ENCODE measurements around the gene TGFB2. TPM values are rescaled to one million over a fixed set of nuclear protein-coding genes. Genes with fewer than 3 reads are reported as not detected.

Gene TGFB2
- total and polyA plus RNA-seq, 2 experiments from 2014 or later = 0.31 to 1.4 TPM

DNA sequence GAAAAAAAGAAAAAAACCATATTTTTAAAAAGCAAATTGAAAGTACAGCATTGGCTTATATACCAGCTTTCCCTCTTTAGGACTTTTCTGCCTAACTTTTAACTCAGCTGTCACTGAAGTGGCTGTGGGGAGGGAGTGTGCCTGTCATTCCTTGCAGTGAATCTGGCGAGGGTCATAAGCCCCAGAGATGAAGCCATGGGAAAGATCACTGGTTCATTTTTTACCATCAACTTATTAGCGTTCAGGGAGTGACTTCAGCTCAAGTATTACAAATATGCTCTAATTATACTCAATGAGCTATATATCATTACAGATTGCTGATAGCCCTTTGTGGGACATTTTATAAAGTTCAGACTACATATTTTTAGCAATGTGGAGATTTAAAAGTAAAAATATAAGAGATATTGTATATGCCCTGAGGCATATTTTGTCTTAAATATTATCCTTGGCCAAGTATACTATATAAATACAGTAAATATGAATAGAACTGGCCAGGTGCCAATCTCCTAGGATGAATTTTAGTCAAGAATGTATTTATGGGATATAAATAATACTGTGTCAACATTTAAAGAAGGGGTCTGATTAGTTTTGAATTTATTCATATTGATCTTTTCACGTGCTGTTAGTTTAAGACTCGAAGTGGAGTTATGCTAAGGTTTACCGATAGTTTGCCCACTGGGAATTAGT is 4.4 kb downstream of the TGFB2 start:
- Mint-ChIP-seq H3K27ac (no peak overlapping the region), H3K9me3 (no peaks in the 10 kb centered on the region), H3K4me3 (no peak overlapping the region), H3K4me1 (peaks cover 32% of the 10 kb centered on the region), H3K36me3 (ENCODE audit: low read depth) (peaks cover 3% of the 10 kb centered on the region; the same call in 1 of the 3 replicates), H3K27me3 (ENCODE audit: insufficient read depth, low read depth, poor library complexity) (peaks cover 2% of the 10 kb centered on the region)
- Histone ChIP-seq H3K9me2 (ENCODE audit: insufficient read depth) (no peaks in the 10 kb centered on the region; the same call in 1 of the 2 replicates), H3K79me2 (replicated peaks; ENCODE audit: insufficient read depth) (no peaks in the 10 kb centered on the region), H4K20me1 (replicated peaks; ENCODE audit: insufficient read depth) (no peaks in the 10 kb centered on the region), H3F3A (replicated peaks; ENCODE audit: low read depth) (peaks cover 4% of the 10 kb centered on the region; the same call in 1 of the 2 replicates), H3K4me3 (no peak overlapping the region), H3K27me3 (ENCODE audit: insufficient read depth) (peaks cover 20% of the 10 kb centered on the region), H3K4me1 (ENCODE audit: insufficient read depth) (peaks cover 26% of the 10 kb centered on the region), H3K27ac (ENCODE audit: low read depth) (no peak overlapping the region), H3K36me3 (ENCODE audit: insufficient read depth) (no peaks in the 10 kb centered on the region), H3K4me2 (no peak overlapping the region), H2AFZ (no peak overlapping the region)
- ATAC-seq (no peak), DNase-seq (ENCODE audit: low spot score) (no peak)
- TF ChIP-seq CREB1 (CRISPR knock-in tag; IDR thresholded peaks at IDR 0.05; ENCODE audit: low read depth) (no peak), JUNB (IDR thresholded peaks at IDR 0.05; ENCODE audit: unreplicated experiment) (no peak), REST (IDR thresholded peaks at IDR 0.05; ENCODE audit: unreplicated experiment) (no peak), POLR2AphosphoS5 (IDR thresholded peaks at IDR 0.05; ENCODE audit: low read depth) (no peak)

GRCh38 chr1:218350035-218350525 is 4.9 kb downstream of the TGFB2 start:
- Histone ChIP-seq H3F3A (replicated peaks; ENCODE audit: low read depth) (peaks cover 4% of the 10 kb centered on the region; the same call in 1 of the 2 replicates), H3K27ac (ENCODE audit: low read depth) (no peak overlapping the region), H3K4me3 (no peak overlapping the region), H3K27me3 (ENCODE audit: insufficient read depth) (peaks cover 14% of the 10 kb centered on the region), H3K9me2 (ENCODE audit: insufficient read depth) (no peaks in the 10 kb centered on the region; the same call in 1 of the 2 replicates), H3K79me2 (replicated peaks; ENCODE audit: insufficient read depth) (no peaks in the 10 kb centered on the region), H3K4me1 (ENCODE audit: insufficient read depth) (peaks cover 30% of the 10 kb centered on the region), H2AFZ (no peak overlapping the region), H3K4me2 (no peak overlapping the region), H4K20me1 (replicated peaks; ENCODE audit: insufficient read depth) (no peaks in the 10 kb centered on the region), H3K36me3 (ENCODE audit: insufficient read depth) (no peaks in the 10 kb centered on the region)
- DNase-seq (ENCODE audit: low spot score) (no peak), ATAC-seq (no peak)
- peaks cover 2% of the 10 kb centered on the region for H3K27me3 Mint-ChIP-seq (ENCODE audit: insufficient read depth, low read depth, poor library complexity)
- peaks cover 3% of the 10 kb centered on the region; the same call in 1 of the 3 replicates for H3K36me3 Mint-ChIP-seq (ENCODE audit: low read depth)
- peaks cover 33% of the 10 kb centered on the region for H3K4me1 Mint-ChIP-seq
- no peak overlapping the region for H3K4me3 Mint-ChIP-seq
- H3K27ac Mint-ChIP-seq = no peak overlapping the region
- H3K9me3 Mint-ChIP-seq = no peaks in the 10 kb centered on the region
- TF ChIP-seq EZH2 (IDR thresholded peaks at IDR 0.05; ENCODE audit: low read depth, unreplicated experiment) (no peak), CTCF (conservative IDR thresholded peaks at IDR 0.05; ENCODE audit: low read depth in 2 of 2) (no peak), CREB1 (CRISPR knock-in tag; IDR thresholded peaks at IDR 0.05; ENCODE audit: low read depth) (no peak), POLR2AphosphoS5 (IDR thresholded peaks at IDR 0.05; ENCODE audit: low read depth) (no peak), NANOG (IDR thresholded peaks at IDR 0.05; ENCODE audit: borderline replicate concordance) (no peak), ZNF462 (CRISPR knock-in tag; IDR thresholded peaks at IDR 0.05) (no peak), ZNF331 (CRISPR knock-in tag; IDR thresholded peaks at IDR 0.05; ENCODE audit: low read depth) (no peak), JUNB (IDR thresholded peaks at IDR 0.05; ENCODE audit: unreplicated experiment) (no peak)

Measured in GM23338 (cell line).